CD1c-positive myeloid dendritic cell (primary cell): Measurements from ENCODE around the gene SPAG16.

Experiments
- DNase-seq: peaks from one replicate; pipeline ENCODE4 v3.0.0-alpha.2; 2016; ENCODE audit errors: extremely low spot score

The SPAG16 gene

DNA sequence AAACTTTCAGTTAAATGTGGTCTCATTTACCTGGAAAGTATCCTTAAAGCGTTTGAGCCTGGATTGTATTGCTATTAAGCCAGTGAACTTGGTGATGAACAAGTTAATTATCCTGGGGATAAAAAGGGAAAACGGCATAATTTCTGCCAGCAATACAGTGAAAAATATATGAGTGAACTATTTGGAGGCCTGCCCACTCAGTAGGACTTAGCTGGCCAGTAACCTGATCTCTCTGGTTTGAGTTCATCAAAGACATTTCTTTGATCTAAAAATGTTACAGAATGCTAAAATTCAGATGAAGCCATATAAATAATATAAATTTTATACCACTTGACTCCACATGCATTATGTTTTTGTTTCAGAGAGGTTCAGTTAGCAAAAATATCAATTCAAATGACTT lies 885.5 kb downstream of the SPAG16 start:
- DNase-seq: no peak

DNA sequence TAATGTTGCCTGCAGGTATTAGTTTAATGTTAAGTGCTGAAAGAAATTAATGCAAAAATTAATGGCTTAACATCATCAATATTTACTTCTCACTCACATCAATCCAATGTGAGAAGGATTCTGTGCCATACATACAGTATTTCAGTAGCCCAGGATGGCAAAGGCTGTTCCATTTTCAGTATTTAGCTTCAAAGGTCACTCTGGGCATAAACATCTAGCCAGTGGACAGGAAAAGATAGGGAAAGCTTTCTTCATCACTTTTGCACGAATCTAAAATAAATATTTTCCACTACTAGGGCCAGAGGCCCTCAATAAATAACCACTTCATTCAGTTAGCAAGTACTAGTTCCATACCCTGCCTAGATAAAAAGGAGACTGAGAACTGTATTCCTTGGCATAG lies 890.3 kb downstream of the SPAG16 start:
- no peak for DNase-seq

DNA sequence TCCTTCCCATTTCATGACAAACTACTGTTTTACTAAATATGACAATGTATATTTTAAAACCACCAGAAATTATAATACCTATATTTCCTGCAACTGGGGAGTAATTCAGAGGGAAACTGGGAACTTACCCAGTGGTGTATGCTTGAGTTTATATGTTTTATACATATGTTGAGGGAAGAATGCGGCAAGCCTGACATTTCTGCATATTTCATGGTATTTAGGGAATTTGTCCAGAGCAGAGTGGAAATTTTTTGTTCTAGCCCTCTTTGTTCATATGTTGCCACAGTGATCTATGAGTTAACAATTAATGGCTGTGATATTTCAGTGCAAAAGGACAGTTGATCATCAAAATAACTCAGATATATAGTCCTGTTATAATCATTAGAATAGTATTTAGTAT lies 895.8 kb downstream of the SPAG16 start:
- no peak for DNase-seq

DNA sequence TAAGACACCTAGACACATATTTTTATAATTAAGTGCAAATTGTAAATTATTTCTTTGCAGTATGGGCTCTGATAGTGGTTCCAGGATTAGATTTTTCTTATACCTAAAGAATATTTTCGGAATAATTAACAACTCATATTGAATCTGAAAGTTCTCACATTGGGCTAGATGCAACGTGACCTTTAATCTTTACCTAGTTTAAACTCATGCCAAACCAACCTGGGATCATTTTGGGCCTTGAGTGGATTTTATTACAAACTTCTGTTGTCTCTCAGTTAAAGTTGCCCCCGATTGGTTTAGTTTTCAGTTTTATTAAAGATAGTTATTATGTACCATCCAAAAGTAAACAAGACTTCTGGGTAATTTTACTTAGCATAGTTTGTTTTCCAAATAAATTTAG lies 896.4 kb downstream of the SPAG16 start:
- DNase-seq: no peak

DNA sequence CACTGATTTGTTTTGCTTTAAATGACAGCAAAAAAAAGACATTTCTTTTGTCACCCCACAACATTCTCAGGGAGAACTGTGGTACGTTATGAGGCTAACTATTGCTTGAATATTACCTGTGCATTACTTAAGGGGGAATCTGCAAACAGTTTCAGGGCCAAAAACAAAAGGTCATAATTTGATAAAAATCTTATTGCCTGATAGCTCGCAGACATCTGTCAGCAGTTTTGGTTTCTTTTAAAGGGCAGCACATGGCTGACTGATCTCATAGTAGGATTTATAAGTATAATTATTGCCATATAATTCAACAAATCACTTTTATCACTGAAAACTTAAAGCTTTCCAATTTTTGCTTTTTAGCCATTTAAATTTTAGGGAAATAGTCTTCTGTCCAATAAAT lies 900.2 kb downstream of the SPAG16 start:
- DNase-seq: no peak

DNA sequence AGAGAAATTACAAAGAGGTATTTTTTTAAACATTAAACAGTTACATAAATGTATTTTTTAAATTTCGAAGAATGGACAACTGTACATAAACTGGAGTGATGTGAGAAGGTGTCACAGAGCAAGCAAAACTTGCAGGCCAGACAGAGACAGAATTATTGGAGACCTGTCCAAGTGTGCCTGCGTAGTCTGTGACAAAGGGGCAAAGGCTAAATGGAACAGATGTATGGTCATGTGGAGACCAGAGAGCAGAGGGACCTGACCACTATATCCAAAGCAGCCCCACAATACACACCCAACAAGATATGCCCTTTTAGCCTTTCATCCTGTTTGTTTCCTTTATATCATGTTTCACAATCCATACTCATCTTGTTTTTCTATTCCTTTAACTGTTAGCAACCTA lies 901.3 kb downstream of the SPAG16 start:
- DNase-seq: no peak

DNA sequence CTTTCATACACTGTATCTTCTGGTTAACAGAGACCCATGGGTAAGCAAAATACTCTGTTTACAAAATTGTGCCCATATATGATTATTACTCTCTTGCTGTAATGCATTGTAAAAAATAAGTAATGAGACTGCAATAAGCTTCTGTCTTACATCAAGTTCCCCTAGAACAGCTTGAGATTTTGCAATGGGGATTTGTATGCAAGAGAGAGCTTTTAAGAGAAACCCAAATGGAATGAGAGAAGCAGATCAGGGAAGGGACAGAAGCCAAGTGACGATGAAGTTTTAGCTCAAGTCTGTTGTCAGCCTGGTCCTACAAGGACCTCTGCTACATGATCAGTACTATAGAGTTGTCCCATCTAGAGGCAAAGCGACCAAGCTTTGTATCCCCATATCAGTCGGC lies 908.4 kb downstream of the SPAG16 start:
- DNase-seq: no peak

DNA sequence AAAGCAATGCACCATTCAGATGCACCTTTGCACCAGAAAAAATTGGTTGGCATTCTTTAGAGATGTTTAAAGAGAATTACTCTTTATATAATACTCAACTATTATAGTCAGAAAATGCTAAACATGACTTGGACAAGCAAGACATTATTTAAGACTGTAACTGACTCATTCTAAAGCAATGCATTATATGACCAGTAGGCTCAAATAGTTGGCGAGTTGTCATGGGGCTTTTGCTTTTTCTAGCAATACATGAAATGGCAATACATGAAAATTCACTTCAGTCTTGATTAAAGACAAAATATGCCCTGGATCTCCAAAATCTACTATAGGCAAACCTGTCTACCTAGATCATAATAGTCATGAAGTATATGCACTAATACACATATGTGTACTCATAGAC lies 909.7 kb downstream of the SPAG16 start:
- no peak for DNase-seq

DNA sequence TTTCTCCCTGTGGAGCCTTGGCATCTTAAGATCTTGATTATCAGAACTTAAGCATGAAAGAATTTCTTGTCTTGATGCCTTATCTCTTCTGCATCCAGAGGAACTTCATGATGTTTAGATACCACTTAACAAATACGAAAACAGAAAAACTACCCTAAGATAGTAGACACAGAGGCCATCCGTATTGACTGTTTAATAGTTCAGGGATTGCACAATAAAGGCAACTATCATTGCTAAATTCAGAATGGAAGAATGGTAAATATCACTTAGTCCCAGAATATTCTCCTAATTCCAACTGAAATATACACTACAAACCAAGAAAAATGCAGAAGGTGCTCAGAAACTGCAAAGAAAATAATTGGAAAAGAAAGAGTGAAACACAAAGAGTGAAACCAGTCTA lies 912.0 kb downstream of the SPAG16 start:
- DNase-seq: no peak

DNA sequence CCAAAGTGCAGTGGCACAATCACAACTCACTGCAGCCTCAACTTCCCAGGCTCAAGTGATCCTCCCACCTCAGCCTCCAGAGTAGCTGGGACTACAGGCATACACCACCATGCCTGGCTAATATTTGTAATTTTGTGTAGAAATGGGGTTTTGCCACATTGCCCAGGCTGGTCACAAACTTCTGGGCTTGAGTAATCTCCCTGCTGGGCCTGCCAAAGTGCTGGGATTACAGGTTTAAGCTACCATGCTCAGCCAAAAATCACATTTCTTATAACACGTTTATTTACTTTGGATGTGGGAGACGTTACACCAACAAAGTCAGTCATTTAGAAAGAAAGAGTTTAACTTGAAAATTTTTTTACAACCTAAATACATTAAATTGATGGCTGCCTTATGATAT lies 917.6 kb downstream of the SPAG16 start:
- no peak for DNase-seq

DNA sequence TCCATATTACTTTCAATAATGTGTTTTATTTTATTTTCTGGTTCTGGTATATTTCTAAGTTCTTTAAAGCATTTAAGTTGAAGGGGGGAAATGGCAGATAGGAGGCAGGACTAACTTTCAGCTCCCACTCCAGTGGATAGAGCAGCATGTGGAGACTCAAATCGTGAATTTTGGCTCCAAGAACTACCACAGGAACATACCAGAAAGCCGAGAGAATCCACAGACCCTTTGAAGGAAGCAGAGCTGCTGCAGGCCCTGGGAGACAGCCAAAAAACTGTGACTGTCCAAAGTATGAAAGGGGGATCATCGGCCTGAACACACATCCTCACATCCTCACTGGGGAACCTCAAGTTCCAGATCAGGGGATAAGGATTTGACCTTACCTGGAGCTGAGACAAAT lies 919.0 kb downstream of the SPAG16 start:
- DNase-seq: no peak

DNA sequence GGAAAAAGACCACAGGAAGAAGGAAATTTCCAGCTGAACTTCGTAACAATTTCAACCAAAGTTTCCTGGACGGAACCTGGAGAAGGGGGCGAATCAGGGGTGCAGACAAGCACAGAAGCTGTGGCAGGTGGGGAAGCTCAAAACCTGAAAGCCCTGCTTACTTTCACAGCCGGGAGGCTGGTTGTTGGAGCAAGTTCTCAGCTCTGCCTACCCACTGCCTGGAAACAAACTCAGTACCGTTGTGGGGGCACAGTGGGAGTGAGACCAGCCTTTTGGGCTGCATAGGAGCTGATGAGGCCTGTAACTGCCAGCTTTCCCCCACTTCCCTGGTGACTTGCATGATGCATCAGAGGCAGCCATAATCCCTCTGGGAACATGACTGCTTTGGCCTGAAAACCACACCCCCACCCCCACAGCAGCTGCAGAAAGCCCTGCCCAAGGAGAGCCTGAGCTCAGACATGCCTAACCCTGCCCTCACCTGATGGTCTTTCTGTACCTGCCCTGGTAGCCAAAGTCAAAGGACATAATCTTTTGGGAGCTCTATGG lies 919.6 kb downstream of the SPAG16 start:
- DNase-seq: no peak

DNA sequence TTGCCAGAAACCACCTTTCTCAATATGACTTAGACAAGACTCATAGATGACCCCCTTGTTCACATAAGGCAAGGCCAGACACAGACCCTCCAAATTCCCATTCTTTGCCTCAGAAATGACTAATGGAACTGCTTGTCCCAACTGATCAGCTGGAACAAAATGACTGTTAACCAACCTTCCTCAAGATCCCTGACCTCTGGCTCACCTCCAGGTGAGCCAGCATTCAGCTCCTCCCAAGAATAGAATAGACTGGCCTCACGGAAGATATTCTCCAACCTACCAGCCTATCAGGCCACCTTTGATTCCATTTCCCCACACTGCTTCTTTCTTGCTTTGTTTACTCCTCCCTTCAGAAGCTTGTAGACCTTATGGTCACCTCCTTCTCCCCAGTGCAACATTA lies 930.8 kb downstream of the SPAG16 start:
- no peak for DNase-seq

DNA sequence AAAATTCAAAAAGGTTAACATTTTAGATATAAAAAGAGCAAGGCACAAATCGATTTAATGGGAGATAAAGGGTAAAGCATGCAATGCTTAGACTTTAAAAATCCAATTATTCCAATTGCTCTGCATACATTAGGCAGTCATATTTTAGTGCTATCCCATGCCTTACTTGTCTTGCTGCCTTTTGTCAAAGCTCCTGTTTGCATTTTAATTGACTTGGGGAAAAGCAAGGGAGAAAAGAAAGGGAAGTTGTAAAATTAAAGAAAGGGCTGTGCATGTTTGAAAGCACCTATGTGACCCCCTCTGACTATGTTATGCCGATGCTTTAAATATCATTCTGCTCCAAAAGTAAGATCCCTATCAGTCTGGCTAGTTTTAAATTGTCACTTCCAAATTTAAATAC lies 932.9 kb downstream of the SPAG16 start:
- DNase-seq: no peak

DNA sequence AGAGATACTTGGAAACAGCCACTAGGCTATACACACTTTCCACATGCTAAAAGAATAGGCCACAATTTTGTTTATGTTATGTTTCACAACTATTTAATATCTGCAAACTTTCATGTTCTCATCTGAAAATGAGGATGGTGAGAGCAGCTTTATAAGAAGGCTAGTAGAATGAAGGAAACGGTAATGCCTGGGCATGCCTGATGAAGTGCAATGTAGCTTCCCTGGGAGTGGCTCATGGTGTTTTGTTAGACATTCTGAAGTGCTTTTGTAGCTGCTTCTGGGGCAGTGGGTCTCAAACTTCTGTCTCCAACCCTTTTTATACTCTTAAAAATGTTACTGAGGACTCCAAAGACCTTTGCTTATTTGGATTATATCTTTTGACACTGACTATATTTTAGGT lies 933.3 kb downstream of the SPAG16 start:
- DNase-seq: no peak

DNA sequence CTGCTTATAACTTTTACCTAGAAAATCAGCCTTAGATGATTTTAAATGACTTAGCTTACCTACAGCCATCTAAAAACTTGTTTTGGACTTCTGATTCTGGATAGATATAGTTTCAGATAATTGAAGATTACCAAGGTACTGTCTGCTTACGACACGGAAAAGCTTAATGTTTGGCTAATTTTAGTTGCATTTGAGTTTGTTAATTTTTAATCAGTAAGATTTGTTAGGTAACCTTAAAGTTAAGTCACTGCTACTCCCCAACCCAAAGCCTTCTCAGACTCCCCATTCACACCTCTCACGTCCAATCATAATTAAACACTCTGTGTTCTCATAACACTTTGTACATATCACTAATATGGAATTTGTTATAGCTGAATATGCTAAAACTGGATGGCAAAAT lies 936.0 kb downstream of the SPAG16 start:
- DNase-seq: no peak

DNA sequence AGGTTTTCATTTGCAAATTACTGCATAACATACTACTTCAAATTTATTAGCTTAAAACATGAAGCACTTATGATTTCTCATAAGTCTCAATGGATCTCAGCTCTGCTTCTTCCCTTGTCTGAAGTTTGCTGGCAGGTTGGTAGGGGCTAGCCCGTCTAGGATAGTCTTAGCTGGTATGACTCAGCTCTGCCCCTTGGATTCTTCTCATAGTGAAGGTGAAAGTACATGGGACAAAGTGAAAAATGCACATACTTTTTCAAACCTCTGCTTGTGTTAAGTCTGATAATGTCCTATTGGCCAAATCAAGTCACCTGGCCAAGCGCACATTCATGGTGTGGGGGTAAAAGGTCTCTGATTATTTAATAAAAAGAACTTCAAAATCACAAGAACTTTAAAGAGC lies 941.8 kb downstream of the SPAG16 start:
- no peak for DNase-seq

DNA sequence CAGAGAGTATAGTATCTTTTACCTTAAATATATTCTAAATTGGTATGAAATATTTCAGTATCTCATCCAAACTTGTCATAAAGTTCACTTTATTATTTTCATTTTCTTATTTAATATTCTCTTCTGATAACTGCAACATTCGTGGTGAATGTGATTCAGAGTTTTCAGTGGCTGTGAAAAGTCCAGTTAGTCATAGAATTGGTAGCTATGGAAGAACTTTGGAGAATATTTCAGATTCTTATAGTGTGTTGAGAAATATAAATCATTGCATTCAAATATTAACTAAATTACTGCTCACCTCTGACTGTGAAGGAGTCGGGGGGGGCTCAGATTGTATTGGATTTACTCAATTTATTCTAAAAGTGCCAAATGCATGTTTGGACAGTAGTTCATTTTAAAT lies 948.0 kb downstream of the SPAG16 start:
- DNase-seq: no peak

DNA sequence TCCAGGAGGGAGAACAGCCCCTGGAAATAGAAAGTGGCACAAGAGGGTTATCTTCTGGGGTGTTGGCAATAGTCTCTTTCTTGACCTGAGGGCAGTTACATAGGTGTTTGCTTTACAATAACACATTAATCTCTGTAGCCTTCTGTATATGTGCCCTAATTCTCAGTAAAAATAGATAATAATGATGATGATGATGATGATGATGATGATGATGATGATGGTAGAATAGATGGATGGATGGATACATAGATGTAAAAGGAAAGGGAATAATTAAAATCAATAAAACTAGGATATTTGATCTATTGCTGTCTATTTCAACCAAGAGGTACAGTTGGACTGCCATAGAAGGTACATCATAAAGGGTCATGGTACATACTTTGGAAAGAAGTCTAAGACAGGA lies 948.9 kb downstream of the SPAG16 start:
- no peak for DNase-seq

DNA sequence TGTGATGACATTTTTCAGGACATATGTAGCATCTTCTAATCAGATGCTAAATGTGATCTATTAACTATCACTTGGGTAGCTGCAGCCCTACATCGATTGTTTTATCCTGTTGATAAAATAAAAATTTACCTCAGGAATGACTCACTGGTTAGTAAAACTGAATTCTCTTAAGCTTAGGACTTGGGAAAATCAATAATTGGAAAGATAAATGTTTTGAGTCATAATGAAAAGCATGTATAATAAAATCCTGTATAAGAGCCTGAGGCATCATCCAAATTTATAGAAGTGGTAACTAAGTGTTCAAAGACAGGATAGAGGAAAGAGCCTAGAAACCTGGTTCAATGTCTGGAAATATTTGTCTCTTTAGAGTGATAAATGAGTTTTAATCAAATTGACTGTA lies 958.5 kb downstream of the SPAG16 start:
- no peak for DNase-seq

DNA sequence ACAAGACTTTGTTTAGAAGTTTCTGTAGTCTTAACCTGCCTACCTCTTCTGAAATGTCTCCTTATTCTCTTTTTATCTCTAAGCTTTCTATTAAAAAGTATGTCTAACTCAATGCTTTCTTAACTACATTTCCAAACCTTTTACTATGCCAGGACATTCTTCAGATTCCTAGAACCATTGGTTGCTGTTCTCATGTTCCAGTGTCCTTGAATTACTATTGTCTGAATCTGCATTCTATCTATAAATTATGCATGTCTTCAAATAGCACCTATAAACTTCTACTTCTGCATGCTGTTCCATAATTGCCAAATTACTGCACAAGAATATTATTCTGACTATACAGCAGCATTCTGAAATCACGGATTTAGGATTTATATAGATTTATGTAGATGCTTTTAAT lies 960.6 kb downstream of the SPAG16 start:
- DNase-seq: no peak

DNA sequence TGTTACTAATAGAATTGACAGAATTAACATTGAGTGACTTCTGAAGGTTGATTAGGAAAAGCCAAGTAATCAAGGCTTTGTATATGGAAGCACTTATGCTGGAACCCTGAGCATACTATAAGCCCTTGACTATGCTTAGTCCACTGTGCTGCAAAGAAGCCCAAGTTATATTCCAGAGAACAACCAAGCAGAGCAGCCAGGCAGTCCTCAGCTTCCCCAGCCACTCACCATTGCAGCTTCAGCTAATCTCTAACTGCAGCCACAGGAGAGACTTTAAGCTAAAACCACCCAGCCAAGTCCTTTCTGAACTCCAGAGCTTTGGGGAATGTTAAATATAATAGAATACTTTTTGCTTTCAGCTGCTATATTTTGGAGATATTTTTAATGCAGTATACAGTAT lies 962.2 kb downstream of the SPAG16 start:
- DNase-seq: no peak

DNA sequence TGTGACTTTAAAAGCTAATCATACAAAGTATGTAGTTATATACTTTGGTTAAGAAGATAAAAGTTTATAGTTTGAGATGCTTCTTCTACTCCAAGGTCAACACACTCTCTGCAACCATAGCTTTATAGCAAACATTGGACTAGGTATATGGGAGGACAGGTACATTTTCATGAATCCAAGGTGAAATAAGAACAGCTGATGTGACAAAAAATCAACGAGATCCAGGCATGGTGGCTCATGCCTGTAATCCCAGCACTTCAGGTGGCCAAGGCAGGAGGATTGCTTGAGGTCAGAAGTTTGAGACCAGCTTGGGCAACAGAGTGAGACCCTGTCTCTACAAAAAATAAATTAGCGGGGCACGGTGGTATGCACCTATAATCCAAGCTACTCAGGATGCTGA lies 963.3 kb downstream of the SPAG16 start:
- DNase-seq: no peak

DNA sequence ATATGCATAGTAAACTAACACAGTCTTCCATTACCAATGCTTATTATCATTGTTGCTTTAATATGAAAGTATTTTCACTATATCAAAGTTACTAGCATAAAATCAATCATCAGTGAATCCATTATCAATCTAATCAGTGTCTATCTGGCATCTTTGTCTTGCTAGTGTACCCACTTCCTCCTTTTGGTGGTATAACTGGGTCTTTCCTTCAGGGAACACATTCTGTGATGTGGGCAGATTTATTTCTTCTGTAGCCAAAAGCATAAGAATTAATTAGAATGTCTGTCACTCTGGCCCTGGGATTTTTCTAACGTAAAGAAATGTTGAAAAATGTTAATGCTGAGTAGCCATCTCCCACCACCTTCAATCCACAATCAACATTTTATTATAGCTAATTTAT lies 970.8 kb downstream of the SPAG16 start:
- no peak for DNase-seq

DNA sequence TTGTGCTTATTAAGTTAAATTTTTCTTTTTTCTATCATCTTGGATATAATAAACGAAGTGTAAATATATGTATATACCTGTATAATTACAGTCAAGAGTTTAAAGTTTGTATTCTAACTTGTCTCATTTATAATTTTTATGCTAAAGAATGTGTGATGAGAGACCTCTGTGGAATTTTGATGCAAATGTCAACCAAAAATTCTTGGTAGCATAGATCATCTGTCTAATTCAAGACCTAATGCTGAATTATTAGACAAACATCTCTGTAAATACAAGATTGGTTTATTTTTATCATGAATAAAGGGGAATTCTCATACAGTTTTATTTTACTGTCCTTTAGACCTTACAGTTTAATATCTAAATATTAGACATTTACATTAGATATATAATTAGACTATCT lies 977.4 kb downstream of the SPAG16 start:
- DNase-seq: no peak
